Loucy (cell line): Measurements from ENCODE around the gene AP1B1.

ENCODE experiments used
- EZH2phosphoT487 ChIP-seq: fragments of 200-600 bp; IDR thresholded peaks from 2 replicates; pipeline ENCODE4 v1.6.1; 2018; ENCODE audit warnings: antibody characterized with exemption, mild to moderate bottlenecking, moderate library complexity, borderline replicate concordance
- TF ChIP-seq, protein P1 (sequence below): fragments of 200-600 bp; sonication (generic); conservative IDR thresholded peaks from 2 replicates; pipeline ENCODE4 v1.5.1; 2014; ENCODE audit warnings: mild to moderate bottlenecking, antibody characterized with exemption, low read length

GRCh38 chr22:29385748-29386147 lies 2.6 kb downstream of the AP1B1 start:
- TF ChIP-seq, protein P1, sequence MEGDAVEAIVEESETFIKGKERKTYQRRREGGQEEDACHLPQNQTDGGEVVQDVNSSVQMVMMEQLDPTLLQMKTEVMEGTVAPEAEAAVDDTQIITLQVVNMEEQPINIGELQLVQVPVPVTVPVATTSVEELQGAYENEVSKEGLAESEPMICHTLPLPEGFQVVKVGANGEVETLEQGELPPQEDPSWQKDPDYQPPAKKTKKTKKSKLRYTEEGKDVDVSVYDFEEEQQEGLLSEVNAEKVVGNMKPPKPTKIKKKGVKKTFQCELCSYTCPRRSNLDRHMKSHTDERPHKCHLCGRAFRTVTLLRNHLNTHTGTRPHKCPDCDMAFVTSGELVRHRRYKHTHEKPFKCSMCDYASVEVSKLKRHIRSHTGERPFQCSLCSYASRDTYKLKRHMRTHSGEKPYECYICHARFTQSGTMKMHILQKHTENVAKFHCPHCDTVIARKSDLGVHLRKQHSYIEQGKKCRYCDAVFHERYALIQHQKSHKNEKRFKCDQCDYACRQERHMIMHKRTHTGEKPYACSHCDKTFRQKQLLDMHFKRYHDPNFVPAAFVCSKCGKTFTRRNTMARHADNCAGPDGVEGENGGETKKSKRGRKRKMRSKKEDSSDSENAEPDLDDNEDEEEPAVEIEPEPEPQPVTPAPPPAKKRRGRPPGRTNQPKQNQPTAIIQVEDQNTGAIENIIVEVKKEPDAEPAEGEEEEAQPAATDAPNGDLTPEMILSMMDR, result no peak
- no peak for TF ChIP-seq EZH2phosphoT487
